Spleen (tissue), 11 donors: ENCODE measurements around the gene ESR2. TPM values are rescaled to one million over a fixed set of nuclear protein-coding genes. Genes with fewer than 3 reads are reported as not detected.

ENCODE experiments used
- DNase-seq: peaks from one replicate; pipeline ENCODE4 v3.0.0-alpha.2; 2020
- H3K27ac ChIP-seq, 8 donors: fragments of 200-600 bp; sonication (generic) in 7 of 8; 1 replicate in 4 of 8; 2 replicates in 4 of 8; pipeline versions ENCODE4 v1.5.0 to v1.8.0; 2016 to 2021; ENCODE audit warnings: inconsistent platforms in 4 of 8, mild to moderate bottlenecking in 4 of 8, moderate library complexity in 1 of 8
- H3K27me3 ChIP-seq, 7 donors: fragments of 200-600 bp; sonication (generic) in 6 of 7; replicated peaks in 1 of 7; 1 replicate in 4 of 7; 2 replicates in 3 of 7; pipeline versions ENCODE4 v1.5.0 to v1.8.0; 2016 to 2021; ENCODE audit warnings: inconsistent platforms in 3 of 7, mild to moderate bottlenecking in 1 of 7
- H3K36me3 ChIP-seq, 6 donors: fragments of 200-600 bp; sonication (generic) in 5 of 6; 1 replicate in 4 of 6; 2 replicates in 2 of 6; pipeline versions ENCODE4 v1.5.0 to v1.8.0; 2016 to 2021; ENCODE audit warnings: inconsistent platforms in 2 of 6
- H3K4me1 ChIP-seq, 6 donors: fragments of 200-600 bp; sonication (generic) in 5 of 6; 1 replicate in 3 of 6; 2 replicates in 3 of 6; pipeline versions ENCODE4 v1.5.0 to v1.8.0; 2016 to 2021; ENCODE audit warnings: inconsistent platforms in 3 of 6
- H3K4me3 ChIP-seq, 8 donors: fragments of 200-600 bp; sonication (generic) in 7 of 8; 1 replicate in 4 of 8; 2 replicates in 4 of 8; pipeline versions ENCODE4 v1.5.0 to v1.8.0; 2016 to 2021; ENCODE audit warnings: inconsistent platforms in 4 of 8, mild to moderate bottlenecking in 4 of 8, moderate library complexity in 2 of 8
- H3K9me3 ChIP-seq, 8 donors: fragments of 200-600 bp; sonication (generic) in 7 of 8; 1 replicate in 4 of 8; 2 replicates in 4 of 8; pipeline versions ENCODE4 v1.5.0 to v1.8.0; 2016 to 2021; ENCODE audit warnings: inconsistent platforms in 4 of 8
- POLR2A ChIP-seq, 3 donors: fragments of 450-650 bp; IDR thresholded peaks; one replicate each; pipeline ENCODE4 v1.5.1; 2017; ENCODE audit warnings: antibody characterized with exemption in 3 of 3, mild to moderate bottlenecking in 1 of 3
- POLR2AphosphoS5 ChIP-seq, 3 donors: sonication (generic); formaldehyde crosslinking; IDR thresholded peaks; one replicate each; pipeline ENCODE4 v1.5.1; 2017; ENCODE audit warnings: antibody characterized with exemption in 3 of 3
- WGBS, 5 donors: extraction: QIAGEN DNeasy Blood & Tissue Kit in 3 of 5; methylation state at CpG; one replicate each; pipeline versions ENCODE4 v1.1.5 to v1.1.7; 2013 to 2018; 5-methylcytosine and 5-hydroxymethylcytosine counted together
- intact Hi-C: fragments of 100-400 bp; cut with DNase I; formaldehyde crosslinking; loops from one replicate; pipeline ENCODE4 v1.15.0; 2023; ENCODE audit warnings: low total_unique reads
- polyA plus RNA-seq, 3 donors: library from polyadenylated mRNA; stranded (reverse); fragments of 200-250 nt; gene quantifications; one replicate each; pipeline ENCODE4 v1.2.1, GENCODE V29; 2013
- total RNA-seq, 7 donors: library from RNA; depleted of rRNA in 3 of 7; stranded (reverse); fragments of >200 nt in 3 of 7; fragmentation: NEBNext Ultra II Directional in 4 of 7; extraction: Animal tissue kit (Norgen Biotek cat#: 25700) in 4 of 7; gene quantifications; one replicate each; pipeline versions ENCODE4 v1.1.0 to v1.2.1, GENCODE V29; 2016 to 2021
- TF ChIP-seq, protein P1 (sequence below), 11 experiments: fragments of 200-600 bp in 7 of 11; fragments of 450-650 bp in 4 of 11; sonication (generic) in 4 of 11; IDR thresholded peaks in 8 of 11; conservative IDR thresholded peaks in 3 of 11; 1 replicate in 7 of 11; 2 replicates in 4 of 11; pipeline versions ENCODE4 v1.4.0 to v1.8.0; 2016 to 2021; ENCODE audit warnings: antibody characterized with exemption in 11 of 11, inconsistent platforms in 4 of 11, mild to moderate bottlenecking in 1 of 11
- donor health status: healthy with polysubstance abuse.
- donor health status: DM: no; HTN: no; CAD: no; lungs with moderate emphysema.
- donor health status: DM: no; HTN: no; CAD: no.
- donor health status: Bipolar disorder and iron deficiency.
- donor health status: healthy.
- donor health status: DM: no; HTN: no; CAD: no.
- donor health status: DM: yes; HTN: yes; CAD: no.

ESR2 gene
- total and polyA plus RNA-seq, 10 donors, result 0.93 to 9.0 (median 3.8) TPM

DNA sequence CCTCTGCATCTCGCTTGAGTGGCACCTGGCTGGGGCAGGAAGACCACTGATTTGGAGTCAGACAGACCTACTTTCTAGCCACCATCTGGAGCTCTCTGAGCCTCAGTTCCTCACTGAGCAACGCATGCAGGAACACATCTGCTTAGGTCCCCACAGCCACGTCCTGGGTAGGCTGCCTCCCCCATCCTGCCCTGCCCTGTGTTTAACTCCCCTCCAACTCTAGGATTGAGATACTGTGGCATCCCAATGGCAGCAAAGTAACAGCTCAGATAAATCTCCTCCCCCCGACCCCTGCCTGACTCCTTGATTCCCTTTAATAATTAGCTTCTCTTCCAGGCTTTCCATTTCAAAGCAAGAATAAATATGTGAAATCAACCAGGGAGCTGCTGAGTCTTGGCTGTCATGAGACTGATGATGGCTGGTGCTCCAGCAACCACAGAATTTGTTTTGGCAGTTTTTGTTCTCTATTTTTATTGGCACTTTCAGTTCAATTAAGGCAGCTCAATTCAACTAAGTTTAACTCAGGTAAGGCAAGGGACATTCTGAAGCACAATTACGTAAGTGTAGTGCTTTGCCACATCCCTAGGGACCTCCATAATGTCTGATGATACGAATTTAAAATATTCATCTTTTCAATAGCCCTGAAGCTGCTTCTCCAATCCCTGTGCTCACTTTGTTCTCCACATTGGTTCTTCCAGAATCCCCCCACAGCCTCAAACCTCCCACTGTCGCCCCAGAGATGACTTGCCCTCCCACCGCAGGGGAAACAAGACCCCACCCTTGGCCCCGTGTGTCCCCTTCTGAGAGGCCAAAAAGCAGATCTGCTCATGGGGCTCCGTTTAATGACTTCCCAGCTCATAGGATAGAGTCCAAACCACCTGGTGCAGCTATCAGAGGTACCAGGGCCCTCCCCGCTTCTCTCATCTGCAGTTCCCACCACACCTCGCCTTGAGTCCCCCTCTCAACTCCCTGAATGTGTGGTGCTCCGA, 58.2 kb downstream of the ESR2 start:
- intact Hi-C loops, result no loop called here
- Histone ChIP-seq H3K36me3 (peaks cover 0 to 20% (median 0%) of the 10 kb centered on the region in 6 donors), H3K4me1 (peaks cover 4 to 53% (median 23%) of the 10 kb centered on the region in 6 donors), H3K27ac (peak overlapping the region; percentile 57 to 89 (median 78)), H3K4me3 (no peak overlapping the region), H3K27me3 (no peaks in the 10 kb centered on the region), H3K9me3 (no peaks in the 10 kb centered on the region)
- TF ChIP-seq, protein P1, sequence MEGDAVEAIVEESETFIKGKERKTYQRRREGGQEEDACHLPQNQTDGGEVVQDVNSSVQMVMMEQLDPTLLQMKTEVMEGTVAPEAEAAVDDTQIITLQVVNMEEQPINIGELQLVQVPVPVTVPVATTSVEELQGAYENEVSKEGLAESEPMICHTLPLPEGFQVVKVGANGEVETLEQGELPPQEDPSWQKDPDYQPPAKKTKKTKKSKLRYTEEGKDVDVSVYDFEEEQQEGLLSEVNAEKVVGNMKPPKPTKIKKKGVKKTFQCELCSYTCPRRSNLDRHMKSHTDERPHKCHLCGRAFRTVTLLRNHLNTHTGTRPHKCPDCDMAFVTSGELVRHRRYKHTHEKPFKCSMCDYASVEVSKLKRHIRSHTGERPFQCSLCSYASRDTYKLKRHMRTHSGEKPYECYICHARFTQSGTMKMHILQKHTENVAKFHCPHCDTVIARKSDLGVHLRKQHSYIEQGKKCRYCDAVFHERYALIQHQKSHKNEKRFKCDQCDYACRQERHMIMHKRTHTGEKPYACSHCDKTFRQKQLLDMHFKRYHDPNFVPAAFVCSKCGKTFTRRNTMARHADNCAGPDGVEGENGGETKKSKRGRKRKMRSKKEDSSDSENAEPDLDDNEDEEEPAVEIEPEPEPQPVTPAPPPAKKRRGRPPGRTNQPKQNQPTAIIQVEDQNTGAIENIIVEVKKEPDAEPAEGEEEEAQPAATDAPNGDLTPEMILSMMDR (IDR thresholded peaks at IDR 0.05 in 8 of 11, conservative IDR thresholded peaks at IDR 0.05 in 3 of 11), result no peak
- TF ChIP-seq POLR2A (IDR thresholded peaks at IDR 0.05) (peak in 1 of 3 donors; percentile 44), POLR2AphosphoS5 (IDR thresholded peaks at IDR 0.05) (peak; percentile 67 to 85 (median 81))
- 59 to 67% (median 64%) methylated on average over 13 of the region's 13 CpGs for WGBS, 5 donors
- DNase-seq, result peak; percentile 92

DNA sequence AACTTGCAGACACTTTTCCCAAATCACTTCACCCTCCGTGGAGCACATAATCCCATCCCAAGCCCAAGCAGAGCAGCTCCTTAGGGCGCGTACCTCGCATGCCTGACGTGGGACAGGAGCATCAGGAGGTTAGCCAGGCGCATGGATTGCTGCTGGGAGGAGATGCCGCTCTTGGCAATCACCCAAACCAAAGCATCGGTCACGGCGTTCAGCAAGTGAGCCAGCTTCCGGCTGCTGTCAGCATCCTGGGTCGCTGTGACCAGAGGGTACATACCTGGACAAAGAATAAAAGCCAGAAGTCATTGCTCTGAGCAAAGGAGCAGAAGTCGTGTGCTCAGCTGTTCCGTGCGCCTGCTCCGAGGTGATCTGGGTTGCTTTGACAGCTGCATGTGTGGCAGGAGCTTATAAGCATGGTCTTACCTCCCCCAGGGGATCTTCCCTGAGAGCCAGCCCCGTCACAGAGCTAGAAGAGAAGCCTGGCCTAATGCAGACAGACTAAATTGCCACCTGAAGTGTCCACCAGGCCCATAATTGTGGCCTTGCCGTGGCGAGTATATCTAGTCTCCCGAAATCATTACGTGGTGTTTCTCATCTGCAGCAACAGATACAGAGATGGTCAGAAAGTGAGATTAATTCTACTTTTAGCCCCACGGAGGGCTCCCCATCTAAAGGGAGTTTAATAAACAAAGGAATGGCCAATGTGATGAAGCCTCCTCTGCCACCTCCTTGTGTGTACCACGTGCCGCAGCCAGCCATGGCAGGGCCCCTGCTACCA, 59.1 kb downstream of the ESR2 start:
- TF ChIP-seq, protein P1 (IDR thresholded peaks at IDR 0.05 in 8 of 11, conservative IDR thresholded peaks at IDR 0.05 in 3 of 11), result no peak
- no peak for TF ChIP-seq POLR2A (IDR thresholded peaks at IDR 0.05)
- peak in 2 of 3 donors; percentile 29 to 43 for TF ChIP-seq POLR2AphosphoS5 (IDR thresholded peaks at IDR 0.05)
- Histone ChIP-seq H3K27me3 (no peaks in the 10 kb centered on the region), H3K4me1 (peaks cover 4 to 53% (median 23%) of the 10 kb centered on the region in 6 donors), H3K27ac (peak overlapping the region; percentile 57 to 89 (median 78)), H3K36me3 (peaks cover 0 to 28% (median 2%) of the 10 kb centered on the region in 6 donors), H3K4me3 (no peak overlapping the region), H3K9me3 (no peaks in the 10 kb centered on the region)
- DNase-seq, result no peak
- 74 to 84% (median 78%) methylated on average over 23 to 24 of the region's 24 CpGs for WGBS, 5 donors
- intact Hi-C loops, result no loop called here

DNA sequence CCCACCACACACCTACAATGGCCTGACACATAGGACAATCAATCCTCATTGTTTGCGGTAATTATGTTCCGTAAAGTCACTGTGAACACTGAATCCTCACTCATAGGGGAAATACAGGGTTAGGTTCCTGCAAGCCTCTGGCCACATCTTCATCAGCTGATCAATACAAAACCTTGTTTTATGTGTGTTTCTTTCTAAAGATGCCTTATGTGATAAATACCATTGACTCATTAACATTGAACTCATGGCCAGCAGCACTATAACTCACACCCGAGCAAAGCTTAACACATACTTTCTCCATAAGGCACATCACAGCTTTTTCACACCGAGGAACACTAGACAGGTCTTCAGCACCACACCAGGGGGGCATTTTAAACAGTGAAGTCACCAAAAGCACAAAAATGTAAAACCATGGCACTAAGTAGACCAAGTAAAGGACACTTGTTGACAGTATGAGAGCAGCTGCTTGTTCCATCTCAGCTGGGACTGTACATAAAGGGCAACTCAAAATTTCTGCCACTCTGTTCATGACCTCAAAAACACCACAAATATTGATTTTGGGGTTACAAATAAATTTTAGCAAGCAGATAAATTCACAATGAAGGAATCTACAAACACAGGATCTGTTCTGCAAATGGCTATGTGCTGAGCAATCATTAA, 60.5 kb downstream of the ESR2 start:
- H3K9me3 ChIP-seq, result no peaks in the 10 kb centered on the region
- H3K4me3 ChIP-seq, result no peak overlapping the region
- no peak for TF ChIP-seq POLR2AphosphoS5 (IDR thresholded peaks at IDR 0.05)
- TF ChIP-seq, protein P1 (IDR thresholded peaks at IDR 0.05 in 8 of 11, conservative IDR thresholded peaks at IDR 0.05 in 3 of 11), result no peak
- no peak for TF ChIP-seq POLR2A (IDR thresholded peaks at IDR 0.05)
- DNase-seq, result no peak
- peaks cover 4 to 50% (median 23%) of the 10 kb centered on the region in 6 donors for H3K4me1 ChIP-seq
- 88 to 96% (median 93%) methylated on average over 4 of the region's 4 CpGs for WGBS, 5 donors
- H3K27me3 ChIP-seq, result no peaks in the 10 kb centered on the region
- peaks cover 0 to 42% (median 13%) of the 10 kb centered on the region in 6 donors for H3K36me3 ChIP-seq
- H3K27ac ChIP-seq, result peak overlapping the region in 4 of 8 donors; percentile 13 to 89 (median 80)
- intact Hi-C loops, result no loop called here
